CD14-positive monocyte (primary cell): ENCODE measurements around the gene STK33. TPM values are rescaled to one million over a fixed set of nuclear protein-coding genes. Genes with fewer than 3 reads are reported as not detected.

Source experiments
- DNase-seq, 3 donors: peaks; one replicate each; pipeline ENCODE4 v3.0.0-alpha.2; 2011 to 2022
- H2AFZ ChIP-seq: 2 replicates; pipeline ENCODE4 v1.6.0; 2012; ENCODE audit warnings: mild to moderate bottlenecking, low read depth, low read length, inconsistent platforms; ENCODE audit not compliant: insufficient read depth, poor library complexity, severe bottlenecking
- H3K27ac ChIP-seq, 2 donors: 1 replicate in 1 of 2; 2 replicates in 1 of 2; pipeline ENCODE4 v1.5.1; 2012 to 2013; ENCODE audit warnings: low read length in 2 of 2, control low read depth in 1 of 2, inconsistent platforms in 1 of 2, low read depth in 1 of 2, mild to moderate bottlenecking in 1 of 2
- H3K27me3 ChIP-seq, 2 donors: one replicate each; pipeline versions ENCODE4 v1.6.0 to v1.6.1; 2011 to 2013; ENCODE audit warnings: low read length in 2 of 2; ENCODE audit not compliant: control insufficient read depth in 2 of 2, insufficient read depth in 2 of 2
- H3K36me3 ChIP-seq, 2 donors: replicated peaks in 1 of 2; 1 replicate in 1 of 2; 2 replicates in 1 of 2; pipeline versions ENCODE4 v1.5.1 to v1.6.1; 2012 to 2013; ENCODE audit warnings: low read length in 2 of 2, control low read depth in 1 of 2, inconsistent platforms in 1 of 2, mild to moderate bottlenecking in 1 of 2; ENCODE audit not compliant: insufficient read depth in 2 of 2, control insufficient read depth in 1 of 2
- H3K4me1 ChIP-seq, 2 donors: 1 replicate in 1 of 2; 2 replicates in 1 of 2; pipeline versions ENCODE4 v1.5.1 to v1.6.1; 2012 to 2013; ENCODE audit warnings: low read length in 2 of 2, control low read depth in 1 of 2, inconsistent platforms in 1 of 2, mild to moderate bottlenecking in 1 of 2, moderate library complexity in 1 of 2; ENCODE audit not compliant: insufficient read depth in 2 of 2, control insufficient read depth in 1 of 2
- H3K4me2 ChIP-seq: replicated peaks from 2 replicates; pipeline ENCODE3; 2012; ENCODE audit warnings: low read length, moderate library complexity, mild to moderate bottlenecking; ENCODE audit not compliant: poor library complexity, severe bottlenecking; ENCODE audit errors: extremely low read depth
- H3K4me3 ChIP-seq, 3 experiments: fragments of 200-600 bp in 1 of 3; sonication (generic) in 1 of 3; replicated peaks in 1 of 3; 1 replicate in 2 of 3; 2 replicates in 1 of 3; pipeline ENCODE4 v1.5.1; 2011 to 2013; ENCODE audit warnings: low read length in 3 of 3, mild to moderate bottlenecking in 3 of 3, control low read depth in 2 of 3, low read depth in 2 of 3, inconsistent platforms in 1 of 3, moderate library complexity in 1 of 3
- H3K79me2 ChIP-seq: 2 replicates; pipeline ENCODE4 v1.6.0; 2012; ENCODE audit warnings: mild to moderate bottlenecking, control low read depth, inconsistent platforms, low read length, moderate library complexity; ENCODE audit not compliant: insufficient read depth
- H3K9ac ChIP-seq: 2 replicates; pipeline ENCODE4 v1.6.0; 2017; ENCODE audit warnings: low read length, mild to moderate bottlenecking; ENCODE audit not compliant: insufficient read depth, poor library complexity, severe bottlenecking
- H3K9me3 ChIP-seq, 2 donors: replicated peaks in 1 of 2; 1 replicate in 1 of 2; 2 replicates in 1 of 2; pipeline versions ENCODE4 v1.5.1 to v1.6.1; 2012 to 2013; ENCODE audit warnings: low read length in 2 of 2, control low read depth in 1 of 2; ENCODE audit not compliant: control insufficient read depth in 1 of 2, insufficient read depth in 1 of 2
- H4K20me1 ChIP-seq: 2 replicates; pipeline ENCODE4 v1.6.0; 2012; ENCODE audit warnings: mild to moderate bottlenecking, low read length, control low read depth, moderate library complexity; ENCODE audit not compliant: insufficient read depth
- H3K27ac Mint-ChIP-seq, 7 donors: one replicate each; pipeline ENCODE4 v1.8.0; 2020; ENCODE audit warnings: mild to moderate bottlenecking in 7 of 7, mixed read lengths in 7 of 7, moderate library complexity in 6 of 7, inconsistent platforms in 2 of 7
- H3K27me3 Mint-ChIP-seq, 3 donors: one replicate each; pipeline ENCODE4 v1.8.0; 2021 to 2022; ENCODE audit warnings: low read depth in 3 of 3, mild to moderate bottlenecking in 3 of 3, mixed read lengths in 3 of 3, moderate library complexity in 3 of 3, inconsistent platforms in 1 of 3
- H3K36me3 Mint-ChIP-seq, 2 donors: one replicate each; pipeline ENCODE4 v1.8.0; 2020; ENCODE audit warnings: mixed read lengths in 2 of 2, inconsistent platforms in 1 of 2, mild to moderate bottlenecking in 1 of 2
- H3K4me1 Mint-ChIP-seq: one replicate; pipeline ENCODE4 v1.8.0; 2020; ENCODE audit warnings: mild to moderate bottlenecking, mixed read lengths
- H3K4me3 Mint-ChIP-seq, 2 donors: one replicate each; pipeline ENCODE4 v1.8.0; 2020; ENCODE audit warnings: mild to moderate bottlenecking in 2 of 2, mixed read lengths in 2 of 2, moderate library complexity in 1 of 2
- H3K9me3 Mint-ChIP-seq, 7 donors: one replicate each; pipeline ENCODE4 v1.8.0; 2020 to 2022; ENCODE audit warnings: mixed read lengths in 7 of 7, mild to moderate bottlenecking in 6 of 7, moderate library complexity in 6 of 7, inconsistent platforms in 2 of 7
- WGBS: methylation state at CpG from one replicate; pipeline ENCODE4 v1.1.5; 2013; ENCODE audit warnings: missing lambda C conversion rate; ENCODE audit not compliant: insufficient coverage; 5-methylcytosine and 5-hydroxymethylcytosine counted together
- intact Hi-C, 2 donors: fragments of 100-400 bp; cut with micrococcal nuclease; formaldehyde crosslinking; loops; one replicate each; pipeline versions ENCODE4 v1.15.0 to v1.15.1; 2023
- polyA plus RNA-seq, 3 donors: library from polyadenylated mRNA; depleted of rRNA in 1 of 3; unstranded in 2 of 3; stranded (reverse) in 1 of 3; fragments of 300-500 nt in 2 of 3; fragments of >200 nt in 1 of 3; fragmentation: Illumina TruSeq in 2 of 3; gene quantifications; 1 replicate in 2 of 3; 2 replicates in 1 of 3; pipeline ENCODE4 v1.2.3, GENCODE V29; 2012 to 2021
- TF ChIP-seq, protein P1 (sequence below): fragments of 200-600 bp; IDR thresholded peaks from one replicate; pipeline ENCODE4 v1.8.0; 2022; ENCODE audit warnings: antibody characterized with exemption, mild to moderate bottlenecking

STK33 gene
- polyA plus RNA-seq, 3 donors = not detected

DNA sequence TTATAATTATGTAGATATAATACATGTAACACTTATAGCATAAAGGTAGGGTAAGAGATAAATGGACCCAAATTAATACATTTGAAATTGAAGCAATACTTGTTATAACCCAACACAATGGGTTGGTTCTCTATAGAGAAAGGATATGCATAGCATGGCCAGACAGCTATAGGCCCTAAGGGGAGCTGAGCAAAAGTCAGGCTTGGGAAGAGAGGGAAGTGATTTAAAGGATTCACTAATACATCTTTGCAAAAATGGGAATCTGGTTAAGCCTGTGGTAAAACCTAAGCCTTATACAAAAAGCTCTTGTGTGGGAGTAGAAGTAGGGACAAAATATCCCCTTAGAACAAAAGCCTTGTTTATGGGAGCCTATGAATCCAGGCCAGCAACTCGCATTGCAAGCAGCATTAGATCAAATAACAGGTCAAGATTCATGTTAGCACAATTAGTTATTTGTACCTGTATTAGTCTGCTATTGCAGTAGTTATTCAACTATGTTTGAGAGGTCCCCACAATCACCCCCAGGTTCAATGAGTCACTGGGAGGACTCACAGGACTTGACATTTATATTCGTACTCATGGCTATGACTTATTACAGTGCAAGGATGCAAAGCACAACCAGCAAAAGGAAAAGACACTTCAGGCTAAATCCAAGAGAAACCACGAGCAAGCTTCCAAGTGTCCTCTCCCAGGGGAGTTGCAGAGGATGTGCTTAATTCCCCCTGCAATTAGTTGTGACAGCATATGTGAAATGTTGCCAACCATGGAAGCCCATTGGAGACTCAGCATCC is 185.7 kb downstream of the STK33 start:
- H3K4me3 Mint-ChIP-seq = no peak overlapping the region
- WGBS = 92% methylated on average over 1 of the region's 3 CpGs
- no peaks in the 10 kb centered on the region for H3K4me1 Mint-ChIP-seq
- intact Hi-C loops = no loop called here
- H3K4me2 ChIP-seq = no peak overlapping the region
- H3K27me3 ChIP-seq = no peaks in the 10 kb centered on the region
- H3K4me3 ChIP-seq = no peak overlapping the region
- TF ChIP-seq, protein P1, sequence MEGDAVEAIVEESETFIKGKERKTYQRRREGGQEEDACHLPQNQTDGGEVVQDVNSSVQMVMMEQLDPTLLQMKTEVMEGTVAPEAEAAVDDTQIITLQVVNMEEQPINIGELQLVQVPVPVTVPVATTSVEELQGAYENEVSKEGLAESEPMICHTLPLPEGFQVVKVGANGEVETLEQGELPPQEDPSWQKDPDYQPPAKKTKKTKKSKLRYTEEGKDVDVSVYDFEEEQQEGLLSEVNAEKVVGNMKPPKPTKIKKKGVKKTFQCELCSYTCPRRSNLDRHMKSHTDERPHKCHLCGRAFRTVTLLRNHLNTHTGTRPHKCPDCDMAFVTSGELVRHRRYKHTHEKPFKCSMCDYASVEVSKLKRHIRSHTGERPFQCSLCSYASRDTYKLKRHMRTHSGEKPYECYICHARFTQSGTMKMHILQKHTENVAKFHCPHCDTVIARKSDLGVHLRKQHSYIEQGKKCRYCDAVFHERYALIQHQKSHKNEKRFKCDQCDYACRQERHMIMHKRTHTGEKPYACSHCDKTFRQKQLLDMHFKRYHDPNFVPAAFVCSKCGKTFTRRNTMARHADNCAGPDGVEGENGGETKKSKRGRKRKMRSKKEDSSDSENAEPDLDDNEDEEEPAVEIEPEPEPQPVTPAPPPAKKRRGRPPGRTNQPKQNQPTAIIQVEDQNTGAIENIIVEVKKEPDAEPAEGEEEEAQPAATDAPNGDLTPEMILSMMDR = no peak
- H4K20me1 ChIP-seq = no peaks in the 10 kb centered on the region
- H3K36me3 ChIP-seq = no peaks in the 10 kb centered on the region
- H3K36me3 Mint-ChIP-seq = no peaks in the 10 kb centered on the region
- H3K27ac ChIP-seq = no peak overlapping the region
- no peak overlapping the region for H2AFZ ChIP-seq
- no peak for DNase-seq
- H3K9me3 Mint-ChIP-seq = peaks cover 0 to 6% (median 4%) of the 10 kb centered on the region in 7 donors
- H3K27ac Mint-ChIP-seq = no peak overlapping the region
- H3K79me2 ChIP-seq = no peaks in the 10 kb centered on the region
- no peaks in the 10 kb centered on the region for H3K4me1 ChIP-seq
- H3K9ac ChIP-seq = no peak overlapping the region
- peaks cover 0 to 4% of the 10 kb centered on the region in 2 donors for H3K9me3 ChIP-seq
- H3K27me3 Mint-ChIP-seq = no peaks in the 10 kb centered on the region

DNA sequence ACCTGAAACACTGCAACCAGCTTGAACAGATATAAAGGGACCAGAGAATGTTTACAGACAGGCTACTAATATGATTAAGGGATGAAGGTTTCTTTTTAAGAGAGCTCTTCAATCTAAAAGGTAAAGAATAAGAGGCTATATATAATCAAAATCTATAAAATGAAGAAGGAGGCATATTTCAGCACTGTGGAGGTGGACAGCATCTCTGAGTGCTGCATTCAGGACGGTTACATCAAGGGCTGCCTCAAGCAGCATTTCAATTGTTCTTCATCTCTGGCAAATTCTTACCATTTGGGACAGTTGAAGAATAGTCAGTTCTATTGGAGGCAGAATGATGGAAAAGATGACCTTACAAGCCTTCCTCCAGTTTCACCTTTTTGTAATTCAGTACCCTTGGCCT is 190.7 kb downstream of the STK33 start:
- no peak for DNase-seq
- no peak overlapping the region for H3K27ac ChIP-seq
- H3K4me3 Mint-ChIP-seq = no peak overlapping the region
- peaks cover 1 to 9% (median 4%) of the 10 kb centered on the region in 7 donors for H3K9me3 Mint-ChIP-seq
- H3K36me3 Mint-ChIP-seq = no peaks in the 10 kb centered on the region
- no peak overlapping the region for H3K4me2 ChIP-seq
- WGBS = no CpG with 5 or more reads among the region's 1 CpG
- TF ChIP-seq, protein P1 = no peak
- no peaks in the 10 kb centered on the region for H3K4me1 ChIP-seq
- no peak overlapping the region for H3K9ac ChIP-seq
- intact Hi-C loops = no loop called here
- no peaks in the 10 kb centered on the region for H3K4me1 Mint-ChIP-seq
- H3K27me3 ChIP-seq = no peaks in the 10 kb centered on the region
- H3K27ac Mint-ChIP-seq = no peak overlapping the region
- no peak overlapping the region for H2AFZ ChIP-seq
- H3K4me3 ChIP-seq = no peak overlapping the region
- H3K36me3 ChIP-seq = no peaks in the 10 kb centered on the region
- H4K20me1 ChIP-seq = no peaks in the 10 kb centered on the region
- peaks cover 0 to 4% of the 10 kb centered on the region in 2 donors for H3K9me3 ChIP-seq
- peaks cover 0 to 1% (median 0%) of the 10 kb centered on the region in 3 donors for H3K27me3 Mint-ChIP-seq
- no peaks in the 10 kb centered on the region for H3K79me2 ChIP-seq
